Activated CD8-positive, alpha-beta T cell treated with anti-CD3 and anti-CD28 coated beads for 36 hours (primary cell): Measurements from ENCODE around the gene TFG. TPM values are rescaled to one million over a fixed set of nuclear protein-coding genes. Genes with fewer than 3 reads are reported as not detected.

Experiments
- ATAC-seq: fragments of 200-7000 bp; cut with Tn5 transposase; one replicate; pipeline ENCODE4 v1.10.0; 2021; ENCODE audit warnings: mild to moderate bottlenecking, moderate library complexity
- CTCF ChIA-PET: fragments of 350-600 bp; sonication (Branson Sonifier 250); formaldehyde crosslinking; loops from one replicate; lab custom pipeline; 2021; ENCODE audit warnings: antibody characterized with exemption; lab: Charles Lee
- POLR2A ChIA-PET: fragments of 350-600 bp; sonication (Branson Sonifier 250); formaldehyde crosslinking; loops from one replicate; lab custom pipeline; 2021; ENCODE audit warnings: antibody characterized with exemption; lab: Charles Lee
- DNase-seq: peaks from one replicate; pipeline ENCODE4 v3.0.0-alpha.2; 2020
- H3K27ac Mint-ChIP-seq: one replicate; pipeline ENCODE4 v1.8.0; 2021; ENCODE audit warnings: mild to moderate bottlenecking, mixed read lengths
- H3K27me3 Mint-ChIP-seq: one replicate; pipeline ENCODE4 v1.8.0; 2021; ENCODE audit warnings: mixed read lengths
- H3K36me3 Mint-ChIP-seq: one replicate; pipeline ENCODE4 v1.8.0; 2021; ENCODE audit warnings: low read depth, mixed read lengths
- H3K4me1 Mint-ChIP-seq: one replicate; pipeline ENCODE4 v1.8.0; 2021; ENCODE audit warnings: low read depth, mixed read lengths
- H3K4me3 Mint-ChIP-seq: one replicate; pipeline ENCODE4 v1.8.0; 2021; ENCODE audit warnings: mild to moderate bottlenecking, moderate library complexity, mixed read lengths
- H3K9me3 Mint-ChIP-seq: one replicate; pipeline ENCODE4 v1.8.0; 2021; ENCODE audit warnings: mixed read lengths
- intact Hi-C: fragments of 100-400 bp; cut with micrococcal nuclease; formaldehyde crosslinking; loops from one replicate; pipeline ENCODE4 v1.10.0; 2022
- total RNA-seq, 2 experiments: library from RNA; stranded (reverse); gene quantifications; one replicate each; pipeline ENCODE4 v1.2.3, GENCODE V29; 2021
- TF ChIP-seq, protein P1 (sequence below): fragments of 200-600 bp; IDR thresholded peaks from one replicate; pipeline ENCODE4 v1.8.0; 2022; ENCODE audit warnings: antibody characterized with exemption, mild to moderate bottlenecking

The TFG gene
- total RNA-seq, 2 experiments from 2014 or later: 59.2 TPM

DNA sequence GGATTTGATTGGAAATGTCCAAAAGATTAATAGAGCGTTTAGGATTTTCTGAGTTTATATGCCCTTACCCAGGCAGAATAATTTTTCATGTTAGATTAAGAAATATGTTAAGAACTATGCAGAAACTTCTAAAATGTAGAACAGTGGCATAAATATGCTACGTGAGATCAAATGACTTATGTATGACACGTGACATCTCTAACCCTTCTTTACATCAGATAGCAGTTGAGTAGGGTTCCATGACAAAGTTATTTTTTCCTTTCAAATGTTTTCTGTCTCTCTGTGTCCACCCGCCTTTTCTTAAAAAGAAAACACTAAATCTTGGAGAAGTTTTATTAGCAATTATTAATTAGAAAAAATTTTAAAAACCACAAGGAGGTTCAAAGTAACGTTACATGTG lies 8.6 kb upstream of the TFG start:
- H3K27me3 Mint-ChIP-seq: peaks cover 2% of the 10 kb centered on the region
- intact Hi-C loops: no loop called here
- CTCF ChIA-PET: no interaction called here

DNA sequence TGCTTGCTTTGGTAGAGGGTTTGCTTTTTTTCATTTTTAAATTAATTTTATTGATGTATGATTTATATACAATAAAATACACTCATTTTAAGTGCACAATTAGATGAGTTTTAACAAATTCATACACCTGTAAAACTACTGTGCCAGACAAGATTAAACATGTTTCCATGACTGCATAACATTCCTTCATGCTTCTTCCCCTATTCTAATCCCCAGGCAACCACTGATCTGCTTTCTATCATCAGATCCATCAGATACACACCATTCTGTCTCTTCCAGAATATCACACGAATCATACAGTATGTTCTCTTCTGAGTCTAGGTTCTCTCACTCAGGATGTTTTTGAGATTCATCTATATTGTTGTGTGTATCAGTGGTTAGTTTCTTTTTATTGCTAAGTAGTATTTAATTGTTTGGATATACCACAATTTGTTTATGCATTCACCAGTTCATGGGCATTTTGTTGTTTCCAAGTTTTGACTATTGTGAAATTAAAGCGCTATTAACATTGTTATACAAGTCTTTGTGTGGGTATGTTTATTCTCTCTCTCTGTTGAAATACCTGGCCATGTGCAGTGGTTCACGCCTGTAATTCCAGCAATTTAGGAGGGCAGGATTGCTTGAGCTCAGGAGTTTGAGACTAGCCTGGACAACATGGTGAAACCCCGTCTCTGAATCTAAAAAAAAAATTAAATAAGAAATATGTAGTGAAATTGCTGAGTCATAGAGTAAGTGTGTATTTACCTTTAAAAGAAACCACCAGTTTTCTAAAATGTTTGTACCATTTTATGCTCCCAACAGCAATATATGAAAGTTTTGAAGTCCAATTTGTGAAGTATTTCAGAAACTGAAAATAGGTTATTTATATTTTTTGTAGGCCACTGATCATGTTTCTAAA lies 7.0 kb upstream of the TFG start:
- POLR2A ChIA-PET: interaction anchor here (1.3 kb wide), 1 partner anchor 12 kb away, joined by 3 read pairs; no protein-coding TSS in a partner anchor
- no peak overlapping the region for H3K27ac Mint-ChIP-seq
- no peak for DNase-seq
- H3K4me1 Mint-ChIP-seq: peaks cover 2% of the 10 kb centered on the region
- H3K4me3 Mint-ChIP-seq: no peak overlapping the region
- TF ChIP-seq, protein P1, sequence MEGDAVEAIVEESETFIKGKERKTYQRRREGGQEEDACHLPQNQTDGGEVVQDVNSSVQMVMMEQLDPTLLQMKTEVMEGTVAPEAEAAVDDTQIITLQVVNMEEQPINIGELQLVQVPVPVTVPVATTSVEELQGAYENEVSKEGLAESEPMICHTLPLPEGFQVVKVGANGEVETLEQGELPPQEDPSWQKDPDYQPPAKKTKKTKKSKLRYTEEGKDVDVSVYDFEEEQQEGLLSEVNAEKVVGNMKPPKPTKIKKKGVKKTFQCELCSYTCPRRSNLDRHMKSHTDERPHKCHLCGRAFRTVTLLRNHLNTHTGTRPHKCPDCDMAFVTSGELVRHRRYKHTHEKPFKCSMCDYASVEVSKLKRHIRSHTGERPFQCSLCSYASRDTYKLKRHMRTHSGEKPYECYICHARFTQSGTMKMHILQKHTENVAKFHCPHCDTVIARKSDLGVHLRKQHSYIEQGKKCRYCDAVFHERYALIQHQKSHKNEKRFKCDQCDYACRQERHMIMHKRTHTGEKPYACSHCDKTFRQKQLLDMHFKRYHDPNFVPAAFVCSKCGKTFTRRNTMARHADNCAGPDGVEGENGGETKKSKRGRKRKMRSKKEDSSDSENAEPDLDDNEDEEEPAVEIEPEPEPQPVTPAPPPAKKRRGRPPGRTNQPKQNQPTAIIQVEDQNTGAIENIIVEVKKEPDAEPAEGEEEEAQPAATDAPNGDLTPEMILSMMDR: no peak
- intact Hi-C loops: no loop called here
- H3K27me3 Mint-ChIP-seq: peaks cover 2% of the 10 kb centered on the region
- no peaks in the 10 kb centered on the region for H3K36me3 Mint-ChIP-seq
- no peaks in the 10 kb centered on the region for H3K9me3 Mint-ChIP-seq
- CTCF ChIA-PET: no interaction called here
- ATAC-seq: no peak

More for the DNA sequence above, 8.6 kb upstream of the TFG start:
- H3K4me1 Mint-ChIP-seq: peaks cover 2% of the 10 kb centered on the region
- ATAC-seq (no peak), DNase-seq (no peak)
- H3K4me3 Mint-ChIP-seq: no peak overlapping the region
- POLR2A ChIA-PET: no interaction called here
- H3K36me3 Mint-ChIP-seq: no peaks in the 10 kb centered on the region
- no peak overlapping the region for H3K27ac Mint-ChIP-seq
- no peaks in the 10 kb centered on the region for H3K9me3 Mint-ChIP-seq
- TF ChIP-seq, protein P1: no peak

DNA sequence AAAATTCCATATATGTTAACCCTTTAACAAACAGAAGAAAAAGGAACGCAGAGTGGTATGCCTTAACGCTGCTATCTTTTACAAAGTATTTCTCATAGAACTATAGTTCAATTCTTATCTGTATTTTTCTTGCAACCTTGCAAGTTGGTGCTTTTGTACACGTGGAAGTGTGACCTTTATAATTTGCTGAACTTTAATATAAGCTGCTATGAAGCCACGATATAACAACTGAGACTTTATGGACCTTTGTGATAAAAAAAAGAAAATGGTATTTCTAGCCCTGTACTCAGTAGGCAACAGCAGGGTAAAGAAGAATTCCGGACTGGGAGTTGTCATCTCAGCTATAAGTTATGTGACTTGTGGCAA lies 6.3 kb upstream of the TFG start:
- CTCF ChIA-PET: interaction anchor here (1.1 kb wide), 1 partner anchor 43 kb away, joined by 3 read pairs; no protein-coding TSS in a partner anchor
- Mint-ChIP-seq H3K4me1 (peaks cover 2% of the 10 kb centered on the region), H3K4me3 (no peak overlapping the region), H3K27ac (no peak overlapping the region), H3K27me3 (peaks cover 2% of the 10 kb centered on the region), H3K9me3 (no peaks in the 10 kb centered on the region), H3K36me3 (no peaks in the 10 kb centered on the region)
- no peak for ATAC-seq
- TF ChIP-seq, protein P1: no peak
- POLR2A ChIA-PET: interaction anchor here (1.3 kb wide), 2 partner anchors 11 to 67 kb away, joined by 3 to 5 read pairs; no protein-coding TSS in a partner anchor
- intact Hi-C loops: no loop called here
- no peak for DNase-seq

DNA sequence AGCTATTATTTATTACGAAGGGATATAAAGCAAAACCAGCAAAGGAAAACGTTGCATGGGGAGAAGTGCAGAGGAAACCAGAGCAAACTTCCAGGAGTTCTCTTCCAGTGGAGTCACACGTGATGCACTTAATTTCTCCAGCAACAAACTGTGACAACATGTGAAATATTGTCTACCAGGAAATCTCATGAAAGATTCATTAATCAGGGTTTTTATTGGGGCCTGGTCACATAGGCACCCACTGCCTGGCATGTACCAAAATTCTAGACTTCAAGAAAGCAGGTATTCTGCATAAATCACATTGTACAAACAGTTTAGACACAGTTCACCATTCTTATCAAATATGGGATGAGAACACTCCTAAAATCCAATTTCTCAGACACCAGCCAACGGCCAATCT lies 5.4 kb upstream of the TFG start:
- H3K4me1 Mint-ChIP-seq: peaks cover 7% of the 10 kb centered on the region
- TF ChIP-seq, protein P1: no peak
- H3K4me3 Mint-ChIP-seq: no peak overlapping the region
- ChIA-PET CTCF (interaction anchor here (1.1 kb wide), 1 partner anchor 44 kb away, joined by 3 read pairs; no protein-coding TSS in a partner anchor), POLR2A (interaction anchor here (1.3 kb wide), 2 partner anchors 10 to 68 kb away, joined by 3 to 5 read pairs; no protein-coding TSS in a partner anchor)
- intact Hi-C loops: no loop called here
- DNase-seq (no peak), ATAC-seq (no peak)
- no peaks in the 10 kb centered on the region for H3K36me3 Mint-ChIP-seq
- H3K9me3 Mint-ChIP-seq: no peaks in the 10 kb centered on the region
- peaks cover 2% of the 10 kb centered on the region for H3K27me3 Mint-ChIP-seq
- H3K27ac Mint-ChIP-seq: no peak overlapping the region

DNA sequence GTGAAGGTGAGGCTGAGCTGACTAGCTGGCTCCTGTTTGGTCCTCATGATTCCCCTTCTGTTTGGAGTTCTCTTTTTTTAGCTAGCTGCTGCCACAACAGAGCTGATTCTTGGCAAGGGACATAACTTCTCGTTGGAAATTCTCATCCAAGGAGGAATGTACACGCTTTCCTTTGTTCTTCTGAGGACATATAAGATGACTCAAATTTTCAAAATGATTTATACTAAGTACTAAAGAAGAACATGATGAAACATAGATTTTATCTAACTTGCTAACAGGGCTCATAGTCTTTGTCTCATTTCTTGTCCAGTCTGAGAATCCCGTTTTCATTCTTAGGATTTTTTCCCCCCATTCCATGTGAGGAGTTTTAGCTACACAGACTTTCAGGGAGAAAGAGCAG lies 2.9 kb upstream of the TFG start:
- Mint-ChIP-seq H3K9me3 (peaks cover 2% of the 10 kb centered on the region), H3K27me3 (peaks cover 2% of the 10 kb centered on the region), H3K27ac (no peak overlapping the region), H3K4me1 (peaks cover 18% of the 10 kb centered on the region), H3K36me3 (peaks cover 11% of the 10 kb centered on the region), H3K4me3 (no peak overlapping the region)
- ChIA-PET POLR2A (interaction anchor here (1.0 to 1.9 kb wide), 2 partner anchors 20 to 41 kb away, joined by 3 to 6 read pairs; no protein-coding TSS in a partner anchor), CTCF (interaction anchor here (1.0 to 3.6 kb wide), 9 partner anchors 8 to 389 kb away, joined by 3 to 17 read pairs (median 3); no protein-coding TSS in a partner anchor)
- DNase-seq (no peak), ATAC-seq (no peak)
- intact Hi-C loops: loop anchor here (5.0 kb wide), 1 partner anchor 69 kb away; no protein-coding TSS in a partner anchor
- TF ChIP-seq, protein P1: no peak
